ENCODE measurements around the gene AHNAK. TPM values are rescaled to one million over a fixed set of nuclear protein-coding genes. Genes with fewer than 3 reads are reported as not detected.
"Not testable (repeated sequence)": the region's sequence is repeated elsewhere in the genome, so short reads cannot be mapped to it uniquely, and the experiment has no call there.

AHNAK gene
- total RNA-seq, 4 donors from 2014 or later: 227 to 400 (median 288) TPM

- Histone ChIP-seq H3K4me3 (replicated peaks in 1 of 3) (no peak overlapping the region), H3K27me3 (no peaks in the 10 kb centered on the region), H3K36me3 (no peaks in the 10 kb centered on the region), H3K27ac (peak overlapping the region in 2 of 3 donors; percentile 10 to 47), H3K4me1 (peaks cover 39 to 59% of the 10 kb centered on the region in 2 donors), H3K9me3 (no peaks in the 10 kb centered on the region)
- peak; percentile 72 to 88 for DNase-seq
- TF ChIP-seq, protein P1, sequence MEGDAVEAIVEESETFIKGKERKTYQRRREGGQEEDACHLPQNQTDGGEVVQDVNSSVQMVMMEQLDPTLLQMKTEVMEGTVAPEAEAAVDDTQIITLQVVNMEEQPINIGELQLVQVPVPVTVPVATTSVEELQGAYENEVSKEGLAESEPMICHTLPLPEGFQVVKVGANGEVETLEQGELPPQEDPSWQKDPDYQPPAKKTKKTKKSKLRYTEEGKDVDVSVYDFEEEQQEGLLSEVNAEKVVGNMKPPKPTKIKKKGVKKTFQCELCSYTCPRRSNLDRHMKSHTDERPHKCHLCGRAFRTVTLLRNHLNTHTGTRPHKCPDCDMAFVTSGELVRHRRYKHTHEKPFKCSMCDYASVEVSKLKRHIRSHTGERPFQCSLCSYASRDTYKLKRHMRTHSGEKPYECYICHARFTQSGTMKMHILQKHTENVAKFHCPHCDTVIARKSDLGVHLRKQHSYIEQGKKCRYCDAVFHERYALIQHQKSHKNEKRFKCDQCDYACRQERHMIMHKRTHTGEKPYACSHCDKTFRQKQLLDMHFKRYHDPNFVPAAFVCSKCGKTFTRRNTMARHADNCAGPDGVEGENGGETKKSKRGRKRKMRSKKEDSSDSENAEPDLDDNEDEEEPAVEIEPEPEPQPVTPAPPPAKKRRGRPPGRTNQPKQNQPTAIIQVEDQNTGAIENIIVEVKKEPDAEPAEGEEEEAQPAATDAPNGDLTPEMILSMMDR (IDR thresholded peaks at IDR 0.05): no peak
- TF ChIP-seq POLR2A (IDR thresholded peaks at IDR 0.05): peak in 1 of 2 donors; percentile 42
- 25 to 44% methylated on average over 9 to 11 of the region's 11 CpGs for WGBS, 2 donors
- intact Hi-C loops (cut with DNase I): no loop called here
These were observed 45.1 kb downstream of the AHNAK start for GRCh38 chr11:62501432-62501891.

DNA sequence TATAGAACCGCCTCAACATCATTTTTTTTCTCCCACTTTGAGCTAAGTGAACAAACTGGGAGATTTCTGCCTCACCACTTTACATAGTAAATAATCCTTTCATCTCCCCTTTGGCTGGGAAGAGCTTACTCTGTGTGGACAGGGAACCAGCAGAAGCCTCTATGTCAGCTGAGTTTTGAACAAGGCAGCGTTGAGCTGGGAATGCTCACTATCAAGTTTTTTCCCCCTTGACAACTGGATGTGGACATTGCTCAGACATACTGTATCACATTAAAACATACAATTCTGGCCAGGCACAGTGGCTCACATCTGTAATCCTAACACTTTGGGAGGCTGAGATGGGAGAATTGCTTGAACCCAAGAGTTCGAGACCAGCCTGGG is 46.0 kb downstream of the AHNAK start:
- peaks cover 39 to 51% of the 10 kb centered on the region in 2 donors for H3K4me1 ChIP-seq
- H3K9me3 ChIP-seq: no peaks in the 10 kb centered on the region
- H3K27me3 ChIP-seq: no peaks in the 10 kb centered on the region
- intact Hi-C loops (cut with DNase I): no loop called here
- WGBS, 2 donors: 96 to 97% methylated on average over 3 of the region's 3 CpGs
- TF ChIP-seq, protein P1 (IDR thresholded peaks at IDR 0.05): no peak
- no peak for TF ChIP-seq POLR2A (IDR thresholded peaks at IDR 0.05)
- H3K27ac ChIP-seq: no peak overlapping the region
- no peak for DNase-seq
- H3K4me3 ChIP-seq (replicated peaks in 1 of 3): no peak overlapping the region
- H3K36me3 ChIP-seq: no peaks in the 10 kb centered on the region

GRCh38 chr11:62499944-62500649 is 46.5 kb downstream of the AHNAK start:
- Histone ChIP-seq H3K36me3 (no peaks in the 10 kb centered on the region), H3K27me3 (no peaks in the 10 kb centered on the region), H3K27ac (peak overlapping the region in 2 of 3 donors; percentile 24 to 31), H3K4me1 (peaks cover 34 to 45% of the 10 kb centered on the region in 2 donors), H3K9me3 (no peaks in the 10 kb centered on the region), H3K4me3 (replicated peaks in 1 of 3) (no peak overlapping the region)
- TF ChIP-seq, protein P1 (IDR thresholded peaks at IDR 0.05): no peak
- DNase-seq: no peak
- intact Hi-C loops (cut with DNase I): no loop called here
- 80 to 84% methylated on average over 12 of the region's 12 CpGs for WGBS, 2 donors

- intact Hi-C loops (cut with DNase I); H3K36me3 ChIP-seq; H3K9me3 ChIP-seq; H3K4me3 ChIP-seq (replicated peaks in 1 of 3); H3K27me3 ChIP-seq: not testable (repeated sequence)
- peak; percentile 20 to 24 for DNase-seq
- WGBS, 2 donors: 80 to 85% methylated on average over 17 of the region's 17 CpGs
- H3K4me1 ChIP-seq: peaks cover 28 to 39% of the 10 kb centered on the region in 2 donors
- peak overlapping the region in 2 of 3 donors; percentile 24 to 31 for H3K27ac ChIP-seq
These were observed 47.2 kb downstream of the AHNAK start for GRCh38 chr11:62499311-62499943.

DNA sequence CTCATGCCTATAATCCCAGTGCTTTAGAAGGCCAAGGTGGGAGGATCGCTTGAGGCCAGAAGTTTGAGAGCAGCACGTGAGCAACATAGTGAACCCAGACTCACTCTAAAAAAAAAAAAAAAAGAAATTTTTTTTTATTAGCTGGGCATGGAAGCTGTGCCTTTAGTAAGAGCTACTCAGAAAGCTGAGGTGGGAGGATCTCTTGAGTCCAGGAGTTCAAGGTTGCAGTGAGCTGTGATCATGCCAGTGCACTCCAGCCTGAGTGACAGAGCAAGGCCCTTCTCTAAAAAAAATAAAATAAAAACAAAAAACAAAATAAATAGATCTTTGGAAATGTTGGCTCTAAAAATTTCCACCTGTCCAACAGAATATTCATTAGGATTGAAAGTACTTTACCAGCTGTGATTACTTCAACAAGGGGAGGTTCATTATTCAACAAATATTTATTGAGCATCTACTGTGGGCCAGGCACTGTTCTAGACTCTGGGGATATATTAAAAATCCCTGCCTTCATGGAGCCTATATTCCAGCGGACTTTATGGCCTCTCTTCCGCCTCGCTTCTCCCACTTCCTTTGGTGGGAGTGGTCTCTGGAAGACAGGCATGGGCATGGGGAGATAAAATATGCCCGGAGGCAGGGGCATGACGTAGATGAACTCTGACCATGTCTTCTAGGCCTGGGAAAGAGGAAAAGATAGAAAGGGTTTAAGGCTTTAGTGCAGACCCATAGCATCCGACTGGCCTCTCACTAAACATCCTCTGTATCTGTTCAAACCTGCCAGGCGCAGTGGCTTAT is 47.9 kb downstream of the AHNAK start:
- TF ChIP-seq, protein P1 (IDR thresholded peaks at IDR 0.05): no peak
- no peak for TF ChIP-seq POLR2A (IDR thresholded peaks at IDR 0.05)
- Histone ChIP-seq H3K4me3 (replicated peaks in 1 of 3) (no peak overlapping the region), H3K9me3 (no peaks in the 10 kb centered on the region), H3K27me3 (no peaks in the 10 kb centered on the region), H3K36me3 (no peaks in the 10 kb centered on the region), H3K4me1 (peaks cover 24 to 32% of the 10 kb centered on the region in 2 donors), H3K27ac (peak overlapping the region in 1 of 3 donors; percentile 12)
- WGBS, 2 donors: 93 to 97% methylated on average over 9 of the region's 9 CpGs
- DNase-seq: no peak
- intact Hi-C loops (cut with DNase I): no loop called here

Measured in thyroid gland (tissue), 4 donors.